ENCODE data around the gene CDH12.

CDH12 gene

DNA sequence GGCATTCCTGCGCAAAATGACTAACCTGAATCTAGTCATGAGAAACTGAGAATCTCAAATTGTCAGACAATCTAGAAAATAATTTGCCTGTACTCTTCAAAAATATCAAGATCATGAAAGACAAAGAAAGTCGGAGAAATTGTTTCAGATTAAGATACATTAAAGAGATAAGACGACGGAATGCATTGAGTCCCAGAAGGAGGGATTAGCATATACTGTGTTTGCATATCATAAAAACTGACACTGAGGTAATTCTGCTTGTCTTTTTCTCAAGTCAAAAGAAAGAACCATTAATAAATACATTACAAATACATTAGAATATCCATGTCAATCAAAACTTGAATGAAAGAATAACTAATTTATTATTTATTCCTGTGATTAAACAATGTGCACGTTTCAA is 88.4 kb downstream of the CDH12 start:
- no peak for DNase-seq (ENCODE audit: low read depth in 2 of 2)

DNA sequence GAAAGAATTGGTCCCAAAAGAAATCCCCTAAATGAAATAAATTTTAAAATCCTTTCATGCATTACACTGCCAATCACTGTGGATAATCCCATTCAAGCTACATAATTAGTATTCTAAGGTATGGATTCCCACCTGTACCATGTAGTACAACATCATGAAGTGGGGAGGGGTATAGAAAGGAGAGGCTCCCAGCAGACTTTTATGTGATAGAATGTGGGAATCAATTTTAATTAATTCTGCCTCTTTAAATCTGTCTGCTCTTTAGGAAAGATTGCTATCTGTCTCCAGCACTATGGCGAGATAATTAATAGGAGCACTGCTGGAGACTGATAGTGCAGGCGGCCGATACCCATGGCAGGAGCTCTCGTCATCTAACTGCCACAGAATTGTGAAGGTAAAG is 95.4 kb downstream of the CDH12 start:
- DNase-seq (ENCODE audit: low read depth in 2 of 2) = no peak

DNA sequence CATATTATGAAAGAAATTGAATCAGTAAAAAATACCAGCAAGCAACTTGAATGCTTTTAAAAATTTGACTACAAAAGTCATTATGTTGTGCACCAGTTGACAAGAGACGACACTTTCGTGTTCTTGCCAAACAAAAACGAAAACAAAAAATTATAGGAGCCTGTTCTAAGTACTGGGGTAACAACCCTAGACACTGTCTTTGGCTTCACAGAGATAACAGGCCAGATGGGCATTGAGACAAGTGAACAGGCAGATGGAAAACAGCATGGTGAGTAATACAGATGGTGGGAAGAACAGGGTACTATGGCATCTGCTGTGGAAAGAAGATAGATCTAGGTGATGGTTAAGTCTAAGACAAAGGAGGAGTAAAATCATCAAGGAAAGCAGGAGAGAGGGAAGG is 99.0 kb downstream of the CDH12 start:
- DNase-seq (ENCODE audit: low read depth in 2 of 2) = no peak

DNA sequence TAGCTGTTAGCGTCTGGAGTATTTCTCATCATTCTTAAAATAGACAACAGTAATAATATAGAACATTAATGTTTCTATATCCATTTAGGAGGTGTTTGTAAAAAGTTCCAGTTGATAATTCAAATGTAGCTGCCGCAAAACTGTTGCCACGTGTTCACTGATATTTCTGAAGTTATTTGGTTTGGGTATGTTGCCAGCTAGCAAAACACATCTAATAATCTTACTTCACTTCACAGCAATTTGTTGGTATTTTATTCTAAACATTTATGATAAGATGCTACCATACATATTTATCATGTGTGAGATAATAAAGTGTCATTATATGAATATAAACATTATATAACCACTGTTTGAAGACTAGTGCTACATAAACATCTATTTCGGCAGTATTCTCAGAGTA is 101.6 kb downstream of the CDH12 start:
- no peak for DNase-seq (ENCODE audit: low read depth in 2 of 2)

DNA sequence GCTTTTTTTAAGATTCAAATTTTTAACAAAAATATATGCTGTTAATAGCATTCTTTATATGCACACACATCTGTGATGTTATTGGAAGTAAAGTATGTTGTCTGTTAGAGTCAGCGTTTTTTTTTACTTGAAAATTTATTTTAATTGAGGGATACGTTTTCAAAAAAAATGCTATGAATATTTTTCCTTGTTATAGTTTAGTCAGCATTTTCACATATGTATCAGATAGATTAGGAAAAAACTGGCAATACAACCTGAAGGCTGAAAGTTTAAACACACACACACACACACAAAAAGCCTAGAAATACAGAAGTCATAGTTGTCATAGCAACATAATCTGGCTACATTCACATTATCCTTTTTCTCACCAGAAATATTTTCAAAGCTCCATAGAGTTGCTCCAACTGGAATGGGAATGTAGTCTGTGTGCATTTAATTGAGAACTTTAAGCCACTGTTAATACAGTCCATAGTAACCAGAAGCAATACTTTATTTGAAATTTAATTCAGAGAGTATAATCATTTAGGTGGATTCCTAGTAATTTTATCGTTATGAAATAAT is 116.6 kb downstream of the CDH12 start:
- DNase-seq (ENCODE audit: low read depth in 2 of 2) = no peak

DNA sequence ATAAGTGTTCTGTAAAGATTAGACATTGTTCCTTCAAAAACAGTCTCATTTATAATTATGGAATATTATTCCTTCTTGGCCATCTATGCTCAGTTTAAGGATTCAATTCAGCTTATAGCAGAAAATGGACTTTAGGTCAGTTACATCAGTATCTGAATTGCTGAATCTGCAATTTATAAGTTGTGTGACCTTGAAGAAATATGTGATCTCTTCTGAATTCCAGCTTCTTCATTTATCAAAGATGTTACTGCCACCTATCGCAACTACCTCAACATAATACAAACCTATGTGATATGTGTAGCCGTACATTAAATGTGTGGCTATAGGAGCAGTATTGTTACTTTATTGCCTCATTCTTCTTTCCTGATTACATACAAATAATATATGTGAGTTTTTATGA is 118.2 kb downstream of the CDH12 start:
- no peak for DNase-seq (ENCODE audit: low read depth in 2 of 2)

DNA sequence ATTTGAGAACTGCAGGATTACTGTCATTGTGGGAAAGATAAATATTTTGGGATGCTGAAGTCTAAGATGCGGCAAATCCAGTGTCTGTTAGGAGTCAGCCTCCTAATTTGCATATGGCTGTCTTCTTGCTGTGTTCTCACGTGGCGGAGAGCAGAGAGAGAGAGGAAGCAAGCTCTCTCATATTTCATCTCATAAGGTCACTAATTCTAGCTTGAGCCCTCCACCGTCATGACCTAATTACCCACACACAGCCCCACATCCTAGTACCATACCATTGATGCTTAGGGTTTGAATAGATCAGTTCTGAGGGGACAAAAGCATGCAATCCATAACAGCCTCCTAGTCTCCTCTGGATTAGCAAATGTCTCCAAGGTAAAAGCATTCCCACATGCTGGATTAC is 124.5 kb downstream of the CDH12 start:
- DNase-seq (ENCODE audit: low read depth in 2 of 2) = no peak

DNA sequence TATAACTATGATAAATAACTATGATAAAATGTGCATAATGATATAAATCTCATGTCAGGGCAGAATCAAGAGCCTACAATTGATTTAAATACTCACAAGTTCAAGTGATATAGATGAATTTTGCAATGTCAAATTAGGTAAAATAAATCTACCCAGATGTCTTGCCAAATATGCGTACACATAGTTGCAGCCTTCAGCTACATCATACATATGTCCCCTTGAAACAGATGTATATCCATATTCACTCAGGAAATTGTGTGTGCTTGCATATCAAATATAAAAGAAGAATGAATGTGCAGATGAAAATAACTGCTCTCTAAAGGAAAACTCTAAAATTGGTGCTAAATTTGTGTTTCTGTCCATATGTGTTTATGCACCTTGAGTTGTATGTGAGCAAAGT is 130.7 kb downstream of the CDH12 start:
- DNase-seq (ENCODE audit: low read depth in 2 of 2) = no peak

DNA sequence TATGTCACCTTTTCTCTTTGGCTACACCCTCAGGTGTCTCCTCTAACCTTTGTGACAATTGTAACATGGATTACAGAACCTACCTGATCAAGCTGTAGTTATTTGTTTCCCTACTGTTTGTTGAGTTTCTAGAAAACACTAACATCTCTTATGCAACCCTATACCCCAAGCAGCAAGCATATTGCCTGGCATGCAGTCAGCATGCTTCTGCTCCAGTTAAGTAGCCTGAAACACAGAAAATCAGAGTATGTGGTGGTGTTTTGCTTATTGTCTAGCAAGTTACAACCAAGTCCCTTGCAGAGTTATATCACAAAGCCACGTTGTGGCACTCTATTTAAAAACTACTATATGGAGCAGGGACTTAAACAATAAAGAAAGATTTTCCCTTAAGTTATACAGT is 131.1 kb downstream of the CDH12 start:
- no peak for DNase-seq (ENCODE audit: low read depth in 2 of 2)

DNA sequence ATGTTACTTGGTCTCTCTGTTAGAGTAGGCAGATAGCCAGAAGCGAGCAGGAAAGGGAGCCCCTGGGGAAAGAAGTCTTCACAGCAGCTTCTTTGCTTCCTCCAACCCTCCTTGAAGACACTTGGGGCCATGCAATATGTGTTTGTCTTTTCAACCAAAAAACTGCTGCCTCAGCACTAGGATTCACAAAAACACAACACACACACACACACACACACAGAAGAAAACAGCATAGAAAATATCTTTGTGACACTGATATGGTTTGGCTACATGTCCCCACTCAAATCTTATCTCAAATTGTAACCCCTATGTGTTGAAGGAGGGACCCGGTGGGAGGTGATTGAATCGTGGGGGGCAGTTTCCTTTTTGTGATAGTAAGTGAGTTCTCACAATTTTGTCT is 133.3 kb downstream of the CDH12 start:
- DNase-seq (ENCODE audit: low read depth in 2 of 2) = no peak

DNA sequence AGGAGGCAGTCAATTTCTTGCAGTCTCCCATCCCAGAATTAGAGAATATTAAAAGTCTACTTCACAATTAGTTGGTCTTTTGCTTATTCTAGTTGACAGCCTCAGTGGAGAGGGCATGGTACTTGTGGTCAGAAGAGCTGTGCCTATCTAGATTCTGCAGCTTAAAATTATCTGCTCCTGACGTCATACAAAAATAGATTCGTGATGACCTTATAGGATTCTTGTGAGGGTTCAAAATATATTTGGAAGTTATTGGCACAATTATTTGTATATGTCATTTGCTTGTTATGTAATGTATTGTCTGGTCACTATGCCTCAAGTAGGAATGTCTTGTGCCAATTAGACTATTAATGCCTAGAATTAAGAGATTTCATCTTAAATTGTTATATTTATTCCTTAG is 142.5 kb downstream of the CDH12 start:
- no peak for DNase-seq (ENCODE audit: low read depth in 2 of 2)

DNA sequence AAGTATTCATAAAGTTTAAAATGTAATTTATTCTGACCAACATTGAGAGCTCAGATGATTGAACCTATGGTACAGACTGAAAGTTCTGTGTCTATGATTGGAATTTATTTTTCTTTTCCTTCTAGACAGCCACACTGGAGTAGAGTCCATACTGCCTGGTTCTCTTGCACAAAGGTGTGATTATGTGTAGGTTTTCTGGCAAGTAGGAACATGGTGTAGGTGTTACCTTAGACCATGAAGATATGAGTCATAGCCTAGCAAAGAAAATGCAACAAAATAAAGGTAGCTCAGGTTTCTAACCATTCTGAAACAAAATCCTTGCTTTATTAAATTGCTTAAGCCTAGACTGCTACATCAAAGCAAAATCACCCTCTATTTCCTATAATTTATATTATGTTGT is 143.4 kb downstream of the CDH12 start:
- no peak for DNase-seq (ENCODE audit: low read depth in 2 of 2)

DNA sequence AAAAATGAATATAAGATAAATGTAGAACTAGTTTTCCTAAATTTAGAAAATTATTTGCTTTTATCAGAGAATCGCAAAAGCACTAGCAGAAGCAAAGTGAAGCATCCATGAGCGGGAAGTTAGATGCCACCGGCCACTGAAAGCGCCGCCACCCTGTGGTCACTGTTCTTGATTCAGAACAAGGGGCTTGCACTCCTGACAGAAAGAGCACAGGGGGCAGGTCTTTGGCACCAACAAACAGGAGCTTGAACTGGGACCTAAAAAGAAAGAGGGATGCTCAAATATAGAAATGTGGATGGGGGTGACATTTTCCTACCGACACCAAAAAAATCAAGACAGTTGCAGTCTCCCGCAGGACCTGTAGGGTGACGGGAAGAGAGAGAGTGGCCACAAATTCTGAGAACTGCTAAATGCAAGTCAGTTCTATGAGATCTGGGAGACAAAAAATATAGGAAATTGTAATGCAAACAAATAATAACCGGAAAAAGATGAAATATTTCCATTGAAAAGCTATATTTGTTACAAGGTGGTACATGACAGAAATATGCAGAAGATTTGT is 144.3 kb downstream of the CDH12 start:
- DNase-seq (ENCODE audit: low read depth in 2 of 2) = no peak

DNA sequence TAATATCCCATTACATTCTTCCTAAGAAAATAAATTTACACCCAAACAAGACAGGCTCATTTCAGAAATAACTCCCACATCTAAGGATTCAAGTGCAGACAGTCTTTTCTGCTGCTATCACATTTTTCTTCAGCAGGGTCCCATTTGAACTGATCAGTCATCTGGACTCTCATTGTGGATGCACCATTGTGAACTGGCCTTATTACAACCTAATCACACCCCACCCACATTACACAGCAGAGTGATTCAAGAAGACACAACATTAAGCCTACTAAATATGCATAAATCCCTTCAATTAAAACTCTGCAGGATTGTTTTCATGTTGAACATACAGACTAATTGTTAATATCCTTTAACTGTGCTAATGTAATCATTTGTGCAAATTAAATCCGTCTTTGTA is 146.2 kb downstream of the CDH12 start:
- DNase-seq (ENCODE audit: low read depth in 2 of 2) = no peak

DNA sequence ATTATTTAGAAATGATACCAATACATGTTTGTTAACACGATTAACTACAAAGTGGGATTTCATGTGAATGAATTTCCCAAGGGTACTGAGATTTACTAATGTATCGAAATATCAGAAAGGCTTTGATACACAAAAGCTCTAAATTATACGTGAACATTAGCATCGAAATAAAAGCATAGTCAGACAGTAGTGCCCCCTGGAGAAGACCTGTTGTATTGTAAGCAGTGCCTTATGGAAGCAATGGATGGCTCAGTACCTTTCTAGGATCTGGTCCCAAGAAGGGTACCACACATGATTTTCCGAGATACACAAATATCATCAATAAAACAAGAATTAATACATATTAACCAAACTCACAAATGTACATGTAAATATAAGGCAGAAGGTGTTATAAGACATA is 153.8 kb downstream of the CDH12 start:
- DNase-seq (ENCODE audit: low read depth in 2 of 2) = no peak

DNA sequence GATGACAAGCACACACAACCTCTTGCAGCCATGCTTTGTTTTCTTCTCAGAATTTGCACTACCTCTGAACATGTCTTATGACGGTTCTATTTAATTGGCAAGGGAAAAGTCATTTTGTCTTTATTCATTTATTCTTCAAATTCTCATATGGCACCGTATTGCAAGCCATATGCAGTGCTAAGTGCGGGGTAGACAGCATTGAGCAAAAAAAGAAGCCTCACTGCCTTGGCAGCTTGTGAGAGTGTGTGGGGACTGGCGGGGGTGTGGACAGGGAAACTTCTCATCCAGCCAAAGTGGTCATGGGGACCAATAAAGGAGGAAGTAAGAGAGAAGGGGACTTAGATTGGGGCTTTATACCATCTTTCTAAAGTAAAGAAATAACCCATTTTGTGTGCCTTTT is 160.0 kb downstream of the CDH12 start:
- no peak for DNase-seq (ENCODE audit: low read depth in 2 of 2)

DNA sequence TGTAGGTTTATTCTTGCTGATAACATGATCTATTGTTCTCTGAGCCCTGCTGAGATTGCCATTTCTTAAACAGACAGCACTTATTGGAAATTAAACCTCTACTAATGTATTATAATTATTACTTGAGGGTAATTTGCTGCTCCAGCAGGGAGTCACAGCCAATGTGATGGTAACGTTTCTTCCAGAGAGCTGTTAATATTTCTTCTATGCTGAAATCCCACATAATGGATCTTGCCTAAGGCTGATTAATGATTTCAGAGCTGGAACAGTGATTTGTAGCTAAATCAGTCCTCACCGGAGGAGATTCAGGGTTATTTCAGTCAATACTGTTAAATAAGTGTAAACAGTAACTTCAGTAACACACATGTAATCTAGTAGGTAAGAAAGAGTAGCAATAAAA is 170.1 kb downstream of the CDH12 start:
- no peak for DNase-seq (ENCODE audit: low read depth in 2 of 2)

DNA sequence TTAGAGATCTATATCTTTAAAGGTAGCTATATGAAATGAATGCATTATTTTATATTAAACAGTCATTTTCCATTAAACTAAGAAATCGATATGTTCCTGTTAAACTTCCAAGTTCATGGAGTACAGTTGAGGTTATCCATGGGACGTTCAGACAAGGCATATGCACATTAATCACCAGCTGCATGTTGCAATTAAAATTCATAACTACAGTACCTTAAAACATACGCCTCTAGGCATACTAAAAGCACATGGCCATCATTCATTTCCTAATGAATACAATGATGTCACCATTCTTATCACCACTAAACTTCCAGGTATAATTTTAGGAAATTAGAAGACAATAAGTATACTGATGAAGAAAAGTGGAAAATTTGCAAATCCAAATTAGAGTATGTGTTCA is 174.3 kb downstream of the CDH12 start:
- no peak for DNase-seq (ENCODE audit: low read depth in 2 of 2)

DNA sequence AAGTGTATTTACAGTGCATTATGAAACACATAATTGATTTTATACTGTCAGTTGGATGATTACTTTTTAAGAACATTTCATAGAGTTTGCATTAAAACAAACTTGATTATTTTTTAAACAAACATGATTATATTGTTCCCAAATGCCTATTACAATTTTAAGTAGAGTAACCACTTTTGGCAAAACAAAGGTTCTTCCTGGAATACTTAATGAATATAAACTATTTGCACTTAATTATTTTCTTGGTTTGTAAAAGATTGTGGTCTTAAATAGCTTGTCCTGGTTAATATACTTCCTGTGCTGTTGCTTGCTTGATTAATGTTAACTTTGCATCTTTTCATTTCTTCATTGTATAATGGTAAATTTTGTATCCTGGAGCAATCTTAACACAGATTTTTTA is 180.0 kb downstream of the CDH12 start:
- no peak for DNase-seq (ENCODE audit: low read depth in 2 of 2)

DNA sequence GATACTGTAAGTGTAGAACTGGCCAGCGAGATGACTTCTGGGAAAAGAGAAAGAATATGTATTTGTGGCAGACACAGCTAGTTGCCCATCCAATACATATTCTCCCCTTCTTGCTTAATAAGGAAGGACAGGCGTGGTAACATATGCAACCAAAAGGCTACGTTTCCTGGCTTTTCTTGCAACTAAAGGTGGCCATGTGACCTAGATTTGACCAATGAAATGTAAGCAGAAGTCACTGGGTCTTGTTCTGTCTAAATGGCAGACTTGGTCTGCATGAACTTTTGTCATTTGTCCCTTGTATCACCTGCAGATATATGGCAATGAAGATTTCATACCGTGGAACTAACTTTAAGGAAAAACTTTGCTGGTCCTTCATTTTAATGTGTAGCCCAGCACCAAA is 183.8 kb downstream of the CDH12 start:
- no peak for DNase-seq (ENCODE audit: low read depth in 2 of 2)

DNA sequence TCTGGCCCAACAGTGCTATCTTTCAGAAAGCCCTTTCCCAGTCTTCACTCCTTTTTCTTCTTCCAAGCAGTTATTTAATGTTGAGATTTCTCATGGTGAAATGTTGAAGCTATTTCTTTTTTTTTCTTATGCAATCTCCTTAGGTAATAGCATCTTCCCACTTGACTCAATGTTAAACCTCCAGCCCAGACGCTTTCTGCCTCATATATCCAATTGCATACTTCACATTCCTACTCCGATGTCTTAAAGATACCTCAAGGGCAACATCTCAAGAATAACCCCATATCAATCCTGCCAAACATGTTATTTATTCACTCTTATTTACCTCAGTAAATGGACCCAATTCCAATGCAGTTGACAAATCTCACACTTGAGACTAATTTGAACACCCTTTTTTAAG is 187.3 kb downstream of the CDH12 start:
- DNase-seq (ENCODE audit: low read depth in 2 of 2) = no peak

DNA sequence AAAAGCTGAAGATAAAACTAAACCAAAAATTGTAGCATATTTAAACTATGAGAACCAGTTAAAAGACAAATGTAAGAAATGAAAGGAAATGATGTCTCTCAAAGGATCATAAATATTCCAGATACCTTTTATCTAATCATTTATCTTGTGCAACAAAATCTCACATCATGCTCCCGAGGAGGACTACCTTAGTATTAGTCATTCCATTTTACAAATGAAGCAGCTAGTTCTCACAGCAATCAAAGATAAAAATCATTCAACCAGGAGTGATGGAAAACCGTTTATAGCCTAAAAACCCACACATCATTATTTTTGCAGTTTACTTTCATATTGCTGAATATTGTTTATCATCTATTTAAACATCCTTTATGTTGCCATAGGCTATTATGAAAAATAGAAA is 190.0 kb downstream of the CDH12 start:
- DNase-seq (ENCODE audit: low read depth in 2 of 2) = no peak

DNA sequence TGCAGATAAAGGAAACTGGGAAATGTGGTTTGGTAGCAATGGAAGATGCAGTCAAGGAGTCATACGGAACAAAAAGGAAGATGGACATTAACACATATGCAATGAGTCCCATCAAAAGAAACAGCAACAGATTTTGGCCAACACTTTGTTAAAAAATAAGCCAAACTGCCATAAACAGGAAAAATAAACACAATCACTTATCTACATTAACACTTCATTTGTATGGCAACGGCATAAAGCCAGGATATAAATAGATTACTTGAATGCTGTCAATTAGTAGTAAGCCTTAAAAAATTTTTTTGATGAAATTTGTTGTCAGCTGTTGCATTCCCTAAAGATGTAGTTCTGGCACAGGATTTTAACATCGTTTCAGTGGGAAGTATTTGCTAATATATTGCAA is 190.8 kb downstream of the CDH12 start:
- DNase-seq (ENCODE audit: low read depth in 2 of 2) = no peak

DNA sequence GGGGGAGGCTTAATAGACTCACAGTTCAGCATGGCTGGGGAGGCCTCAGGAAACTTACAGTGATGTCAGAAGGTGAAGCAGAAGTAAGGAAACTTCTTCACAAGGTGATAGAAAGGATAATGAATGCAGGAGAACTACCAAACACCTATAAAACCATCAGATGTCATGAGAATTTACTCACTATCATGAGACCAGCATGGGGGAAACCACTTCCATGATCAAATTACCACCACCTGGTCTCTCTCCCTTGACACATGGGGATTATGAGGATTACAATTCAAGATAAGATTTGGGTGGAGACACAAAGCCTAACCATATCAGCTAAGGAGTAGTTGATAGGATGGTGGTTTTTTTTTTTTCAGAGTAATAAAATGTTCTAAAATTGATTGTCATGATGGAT is 201.8 kb downstream of the CDH12 start:
- DNase-seq (ENCODE audit: low read depth in 2 of 2) = no peak

DNA sequence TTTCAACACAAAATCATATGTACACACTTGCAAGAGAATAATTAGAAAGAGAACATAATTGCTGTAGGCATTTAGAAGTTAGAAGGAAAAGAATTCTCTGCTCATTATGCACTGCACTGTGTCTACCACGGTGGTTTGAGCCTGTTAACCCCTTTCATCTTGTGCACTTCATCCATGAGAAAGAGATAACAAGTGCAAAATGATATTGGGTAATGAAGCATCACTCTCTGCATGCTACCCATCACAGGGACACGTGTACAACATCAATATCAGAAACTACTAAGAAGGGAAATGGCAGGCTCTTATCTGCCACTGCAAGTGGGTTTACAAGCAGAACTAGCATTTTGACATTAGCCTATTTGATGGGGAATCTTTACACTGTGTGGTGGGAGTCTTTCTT is 202.6 kb downstream of the CDH12 start:
- no peak for DNase-seq (ENCODE audit: low read depth in 2 of 2)

Data from fibroblast of skin of left quadriceps (primary cell).